Stimulated activated effector memory CD8-positive, alpha-beta T cell treated with anti-CD3 and anti-CD28 coated beads, Interleukin-12 subunit alpha, Interleukin-12 subunit beta, amount 100 ng/mL, for 72 hours (primary cell): ENCODE measurements around the gene EGFL6.

ENCODE experiments used
- ATAC-seq: fragments of 150-1000 bp; cut with Tn5 transposase; 2 replicates; pipeline ENCODE4 v1.10.0; 2021
- DNase-seq, 2 donors: peaks; one replicate each; pipeline ENCODE4 v3.0.0; 2021 to 2022; ENCODE audit warnings: low spot score in 2 of 2
- H3K27ac Mint-ChIP-seq: one replicate; pipeline ENCODE4 v1.8.0; 2022; ENCODE audit warnings: mild to moderate bottlenecking, mixed read lengths
- H3K36me3 Mint-ChIP-seq: one replicate; pipeline ENCODE4 v1.8.0; 2022; ENCODE audit warnings: mild to moderate bottlenecking, mixed read lengths
- H3K4me1 Mint-ChIP-seq: one replicate; pipeline ENCODE4 v1.8.0; 2022; ENCODE audit warnings: mixed read lengths
- H3K4me3 Mint-ChIP-seq: one replicate; pipeline ENCODE4 v1.8.0; 2022; ENCODE audit warnings: mild to moderate bottlenecking, mixed read lengths
- H3K9me3 Mint-ChIP-seq: one replicate; pipeline ENCODE4 v1.8.0; 2022; ENCODE audit warnings: mixed read lengths

Gene EGFL6

GRCh38 chrX:13571136-13571535 is 1.7 kb downstream of the EGFL6 start:
- no peaks in the 10 kb centered on the region for H3K4me1 Mint-ChIP-seq
- no peak overlapping the region for H3K4me3 Mint-ChIP-seq
- H3K27ac Mint-ChIP-seq = no peak overlapping the region
- H3K36me3 Mint-ChIP-seq = no peaks in the 10 kb centered on the region
- ATAC-seq (no peak), DNase-seq (no peak)
- H3K9me3 Mint-ChIP-seq = no peaks in the 10 kb centered on the region

GRCh38 chrX:13574600-13574999 is 5.2 kb downstream of the EGFL6 start:
- Mint-ChIP-seq H3K4me3 (no peak overlapping the region), H3K27ac (no peak overlapping the region), H3K36me3 (no peaks in the 10 kb centered on the region), H3K4me1 (no peaks in the 10 kb centered on the region), H3K9me3 (no peaks in the 10 kb centered on the region)
- ATAC-seq = peak; percentile 43
- DNase-seq = no peak

- H3K4me1 Mint-ChIP-seq = no peaks in the 10 kb centered on the region
- no peak for ATAC-seq
- no peak overlapping the region for H3K27ac Mint-ChIP-seq
- H3K36me3 Mint-ChIP-seq = no peaks in the 10 kb centered on the region
- no peaks in the 10 kb centered on the region for H3K9me3 Mint-ChIP-seq
- no peak overlapping the region for H3K4me3 Mint-ChIP-seq
- DNase-seq = no peak
Observed at GRCh38 chrX:13579661-13580060, 10.3 kb downstream of the EGFL6 start.

GRCh38 chrX:13581554-13581953 is 12.2 kb downstream of the EGFL6 start:
- Mint-ChIP-seq H3K4me3 (no peak overlapping the region), H3K27ac (no peak overlapping the region), H3K9me3 (no peaks in the 10 kb centered on the region), H3K36me3 (no peaks in the 10 kb centered on the region), H3K4me1 (no peaks in the 10 kb centered on the region)
- DNase-seq (no peak), ATAC-seq (no peak)

- no peaks in the 10 kb centered on the region for H3K9me3 Mint-ChIP-seq
- no peak for ATAC-seq
- DNase-seq = no peak
- H3K27ac Mint-ChIP-seq = no peak overlapping the region
- no peaks in the 10 kb centered on the region for H3K36me3 Mint-ChIP-seq
- no peak overlapping the region for H3K4me3 Mint-ChIP-seq
- no peaks in the 10 kb centered on the region for H3K4me1 Mint-ChIP-seq
Observed at GRCh38 chrX:13587786-13588477, 18.5 kb downstream of the EGFL6 start.

- no peaks in the 10 kb centered on the region for H3K4me1 Mint-ChIP-seq
- H3K9me3 Mint-ChIP-seq = no peaks in the 10 kb centered on the region
- ATAC-seq = no peak
- no peak overlapping the region for H3K27ac Mint-ChIP-seq
- H3K36me3 Mint-ChIP-seq = no peaks in the 10 kb centered on the region
- H3K4me3 Mint-ChIP-seq = no peak overlapping the region
- DNase-seq = no peak
Observed at GRCh38 chrX:13590207-13590606, 20.8 kb downstream of the EGFL6 start.

GRCh38 chrX:13590914-13591313 is 21.5 kb downstream of the EGFL6 start:
- H3K9me3 Mint-ChIP-seq = no peaks in the 10 kb centered on the region
- no peaks in the 10 kb centered on the region for H3K36me3 Mint-ChIP-seq
- no peak overlapping the region for H3K4me3 Mint-ChIP-seq
- H3K27ac Mint-ChIP-seq = no peak overlapping the region
- DNase-seq (no peak), ATAC-seq (no peak)
- no peaks in the 10 kb centered on the region for H3K4me1 Mint-ChIP-seq

- no peaks in the 10 kb centered on the region for H3K36me3 Mint-ChIP-seq
- DNase-seq = no peak
- no peaks in the 10 kb centered on the region for H3K9me3 Mint-ChIP-seq
- ATAC-seq = no peak
- H3K27ac Mint-ChIP-seq = no peak overlapping the region
- no peak overlapping the region for H3K4me3 Mint-ChIP-seq
- no peaks in the 10 kb centered on the region for H3K4me1 Mint-ChIP-seq
Observed at GRCh38 chrX:13597874-13598273, 28.5 kb downstream of the EGFL6 start.

- H3K9me3 Mint-ChIP-seq = no peaks in the 10 kb centered on the region
- H3K4me1 Mint-ChIP-seq = no peaks in the 10 kb centered on the region
- no peaks in the 10 kb centered on the region for H3K36me3 Mint-ChIP-seq
- ATAC-seq (no peak), DNase-seq (no peak)
- no peak overlapping the region for H3K4me3 Mint-ChIP-seq
- H3K27ac Mint-ChIP-seq = no peak overlapping the region
Observed at GRCh38 chrX:13598877-13599276, 29.5 kb downstream of the EGFL6 start.

- Mint-ChIP-seq H3K9me3 (no peaks in the 10 kb centered on the region), H3K4me3 (no peak overlapping the region), H3K27ac (no peak overlapping the region), H3K4me1 (no peaks in the 10 kb centered on the region), H3K36me3 (no peaks in the 10 kb centered on the region)
- DNase-seq (no peak), ATAC-seq (no peak)
Observed at GRCh38 chrX:13599491-13599890, 30.1 kb downstream of the EGFL6 start.

- ATAC-seq = no peak
- H3K27ac Mint-ChIP-seq = no peak overlapping the region
- no peaks in the 10 kb centered on the region for H3K36me3 Mint-ChIP-seq
- DNase-seq = no peak
- H3K9me3 Mint-ChIP-seq = no peaks in the 10 kb centered on the region
- no peaks in the 10 kb centered on the region for H3K4me1 Mint-ChIP-seq
- no peak overlapping the region for H3K4me3 Mint-ChIP-seq
Observed at GRCh38 chrX:13605611-13606010, 36.2 kb downstream of the EGFL6 start.

- DNase-seq (no peak), ATAC-seq (no peak)
- H3K4me1 Mint-ChIP-seq = no peaks in the 10 kb centered on the region
- no peak overlapping the region for H3K27ac Mint-ChIP-seq
- H3K36me3 Mint-ChIP-seq = no peaks in the 10 kb centered on the region
- no peak overlapping the region for H3K4me3 Mint-ChIP-seq
- H3K9me3 Mint-ChIP-seq = no peaks in the 10 kb centered on the region
Observed at GRCh38 chrX:13607331-13607995, 38.1 kb downstream of the EGFL6 start.

- Mint-ChIP-seq H3K4me1 (no peaks in the 10 kb centered on the region), H3K27ac (no peak overlapping the region)
Observed at GRCh38 chrX:13607996-13608365, 38.6 kb downstream of the EGFL6 start.

GRCh38 chrX:13614154-13614553 is 44.8 kb downstream of the EGFL6 start:
- Mint-ChIP-seq H3K9me3 (no peaks in the 10 kb centered on the region), H3K27ac (no peak overlapping the region), H3K4me3 (no peak overlapping the region), H3K4me1 (no peaks in the 10 kb centered on the region), H3K36me3 (no peaks in the 10 kb centered on the region)
- no peak for DNase-seq
- no peak for ATAC-seq

More at GRCh38 chrX:13607996-13608365, 38.6 kb downstream of the EGFL6 start:
- no peak for ATAC-seq
- Mint-ChIP-seq H3K36me3 (no peaks in the 10 kb centered on the region), H3K4me3 (no peak overlapping the region), H3K9me3 (no peaks in the 10 kb centered on the region)
- DNase-seq = no peak

GRCh38 chrX:13620207-13620606 is 50.8 kb downstream of the EGFL6 start:
- no peaks in the 10 kb centered on the region for H3K4me1 Mint-ChIP-seq
- no peaks in the 10 kb centered on the region for H3K9me3 Mint-ChIP-seq
- no peaks in the 10 kb centered on the region for H3K36me3 Mint-ChIP-seq
- DNase-seq (no peak), ATAC-seq (no peak)
- H3K4me3 Mint-ChIP-seq = no peak overlapping the region
- H3K27ac Mint-ChIP-seq = no peak overlapping the region

GRCh38 chrX:13622401-13622964 is 53.1 kb downstream of the EGFL6 start:
- H3K27ac Mint-ChIP-seq = no peak overlapping the region
- DNase-seq (no peak), ATAC-seq (no peak)
- no peaks in the 10 kb centered on the region for H3K36me3 Mint-ChIP-seq
- H3K4me1 Mint-ChIP-seq = no peaks in the 10 kb centered on the region
- no peaks in the 10 kb centered on the region for H3K9me3 Mint-ChIP-seq
- no peak overlapping the region for H3K4me3 Mint-ChIP-seq
